Astrocyte (in vitro differentiated cells and primary cell): ENCODE measurements around the gene GRAP2.
"Not testable (repeated sequence)": the region's sequence is repeated elsewhere in the genome, so short reads cannot be mapped to it uniquely, and the experiment has no call there.

Experiments used
- CTCF ChIP-seq: IDR thresholded peaks from 2 replicates; pipeline ENCODE4 v1.5.1; 2011; ENCODE audit warnings: low read depth, mild to moderate bottlenecking, inconsistent platforms, low read length, moderate library complexity; ENCODE audit not compliant: insufficient read depth
- EZH2 ChIP-seq: IDR thresholded peaks from 2 replicates; pipeline ENCODE4 v1.6.1; 2012; ENCODE audit warnings: mild to moderate bottlenecking, low read length, inconsistent platforms; ENCODE audit not compliant: insufficient read depth

GRCh38 chr22:39992894-39993293 is 92.0 kb downstream of the GRAP2 start:
- TF ChIP-seq CTCF, EZH2: not testable (repeated sequence)
